Naive thymus-derived CD8-positive, alpha-beta T cell (primary cell): ENCODE measurements around the gene AIFM3. TPM values are rescaled to one million over a fixed set of nuclear protein-coding genes. Genes with fewer than 3 reads are reported as not detected.

ENCODE experiments used
- ATAC-seq, 2 donors: fragments of 150-1000 bp; cut with Tn5 transposase in 1 of 2; sonication (Bioruptor Pico), chemical (Tn5 transposase) in 1 of 2; 1 replicate in 1 of 2; 2 replicates in 1 of 2; pipeline ENCODE4 v1.10.0; 2021; ENCODE audit warnings: mild to moderate bottlenecking in 2 of 2, moderate library complexity in 2 of 2
- POLR2A ChIA-PET: fragments of 350-600 bp; sonication (Branson Sonifier 250); formaldehyde crosslinking; loops from one replicate; lab custom pipeline; 2021; ENCODE audit warnings: antibody characterized with exemption; lab: Charles Lee
- DNase-seq, 10 donors: peaks; one replicate each; pipeline versions ENCODE4 v3.0.0 to v3.0.0-alpha.2; 2020 to 2022
- H3K27ac Mint-ChIP-seq, 10 donors: one replicate each; pipeline ENCODE4 v1.8.0; 2020 to 2022; ENCODE audit warnings: mild to moderate bottlenecking in 10 of 10, mixed read lengths in 10 of 10, moderate library complexity in 4 of 10, inconsistent platforms in 1 of 10
- H3K27me3 Mint-ChIP-seq, 5 donors: one replicate each; pipeline ENCODE4 v1.8.0; 2021 to 2022; ENCODE audit warnings: mixed read lengths in 5 of 5
- H3K36me3 Mint-ChIP-seq, 3 donors: one replicate each; pipeline ENCODE4 v1.8.0; 2020 to 2022; ENCODE audit warnings: mixed read lengths in 3 of 3, mild to moderate bottlenecking in 2 of 3, inconsistent platforms in 1 of 3
- H3K4me1 Mint-ChIP-seq, 4 donors: one replicate each; pipeline ENCODE4 v1.8.0; 2021 to 2022; ENCODE audit warnings: mixed read lengths in 4 of 4
- H3K4me3 Mint-ChIP-seq, 10 donors: one replicate each; pipeline ENCODE4 v1.8.0; 2020 to 2022; ENCODE audit warnings: mild to moderate bottlenecking in 10 of 10, mixed read lengths in 10 of 10, moderate library complexity in 6 of 10, inconsistent platforms in 1 of 10
- H3K9me3 Mint-ChIP-seq, 9 donors: one replicate each; pipeline ENCODE4 v1.8.0; 2020 to 2022; ENCODE audit warnings: mixed read lengths in 9 of 9, mild to moderate bottlenecking in 3 of 9, inconsistent platforms in 1 of 9, moderate library complexity in 1 of 9
- polyA plus RNA-seq, 3 donors: library from polyadenylated mRNA; unstranded; fragments of 300-500 nt; fragmentation: Illumina TruSeq; gene quantifications; one replicate each; pipeline ENCODE4 v1.2.3, GENCODE V29; 2021
- total RNA-seq, 8 experiments: library from RNA in 2 of 8; stranded (reverse) in 2 of 8; gene quantifications; one replicate each; pipeline ENCODE4 v1.2.3 and lab custom pipeline; 2021 to 2026

Gene AIFM3
- total and polyA plus RNA-seq, 5 experiments from 2014 or later = 0.16 to 1.3 (median 0.47) TPM

- H3K27me3 Mint-ChIP-seq = peaks cover 4 to 14% (median 6%) of the 10 kb centered on the region in 5 donors
Measured at GRCh38 chr22:20953342-20953608, 13.8 kb upstream of the AIFM3 start.

GRCh38 chr22:20953668-20954500 lies 13.2 kb upstream of the AIFM3 start:
- ATAC-seq (no peak), DNase-seq (no peak)
- Mint-ChIP-seq H3K9me3 (no peaks in the 10 kb centered on the region), H3K27ac (peak overlapping the region in 2 of 10 donors; percentile 14 to 51), H3K27me3 (peaks cover 5 to 19% (median 7%) of the 10 kb centered on the region in 5 donors), H3K36me3 (peaks cover 0 to 54% (median 7%) of the 10 kb centered on the region in 3 donors), H3K4me1 (peaks cover 11 to 31% (median 28%) of the 10 kb centered on the region in 4 donors), H3K4me3 (no peak overlapping the region)
- POLR2A ChIA-PET = no interaction called here

More at GRCh38 chr22:20953342-20953608, 13.8 kb upstream of the AIFM3 start:
- H3K36me3 Mint-ChIP-seq = peaks cover 0 to 58% (median 7%) of the 10 kb centered on the region in 3 donors
- H3K4me3 Mint-ChIP-seq = no peak overlapping the region
- POLR2A ChIA-PET = no interaction called here
- H3K9me3 Mint-ChIP-seq = no peaks in the 10 kb centered on the region
- DNase-seq (no peak), ATAC-seq (no peak)
- peak overlapping the region in 1 of 10 donors; percentile 51 for H3K27ac Mint-ChIP-seq
- H3K4me1 Mint-ChIP-seq = peaks cover 12 to 36% (median 34%) of the 10 kb centered on the region in 4 donors

- DNase-seq = no peak
- ATAC-seq = no peak
- peaks cover 7 to 20% (median 16%) of the 10 kb centered on the region in 4 donors for H3K4me1 Mint-ChIP-seq
- peaks cover 9 to 27% (median 12%) of the 10 kb centered on the region in 5 donors for H3K27me3 Mint-ChIP-seq
- POLR2A ChIA-PET = interaction anchor here (0.6 to 0.7 kb wide), 3 partner anchors 21 to 253 kb away, joined by 3 to 5 read pairs (median 3); no protein-coding TSS in a partner anchor
- peak overlapping the region in 1 of 10 donors; percentile 8 for H3K27ac Mint-ChIP-seq
- no peaks in the 10 kb centered on the region for H3K9me3 Mint-ChIP-seq
- no peak overlapping the region for H3K4me3 Mint-ChIP-seq
- peaks cover 0 to 39% (median 5%) of the 10 kb centered on the region in 3 donors for H3K36me3 Mint-ChIP-seq
Measured at GRCh38 chr22:20955548-20955947, 11.5 kb upstream of the AIFM3 start.

GRCh38 chr22:20956258-20957101 lies 10.6 kb upstream of the AIFM3 start:
- no peak for ATAC-seq
- peak overlapping the region in 2 of 10 donors; percentile 48 to 74 for H3K27ac Mint-ChIP-seq

GRCh38 chr22:20957102-20957682 lies 9.9 kb upstream of the AIFM3 start:
- no peaks in the 10 kb centered on the region for H3K9me3 Mint-ChIP-seq
- POLR2A ChIA-PET = no interaction called here
- H3K4me3 Mint-ChIP-seq = peak overlapping the region; percentile 24 to 79 (median 66)
- H3K27ac Mint-ChIP-seq = no peak overlapping the region
- H3K27me3 Mint-ChIP-seq = peaks cover 13 to 33% (median 15%) of the 10 kb centered on the region in 5 donors
- ATAC-seq = peak; percentile 20 to 39
- no peak for DNase-seq
- peaks cover 7 to 25% (median 19%) of the 10 kb centered on the region in 4 donors for H3K4me1 Mint-ChIP-seq
- H3K36me3 Mint-ChIP-seq = peaks cover 0 to 24% (median 5%) of the 10 kb centered on the region in 3 donors

More at GRCh38 chr22:20956258-20957101, 10.6 kb upstream of the AIFM3 start:
- Mint-ChIP-seq H3K4me3 (peak overlapping the region; percentile 33 to 79 (median 62)), H3K27me3 (peaks cover 10 to 30% (median 15%) of the 10 kb centered on the region in 5 donors), H3K36me3 (peaks cover 0 to 30% (median 5%) of the 10 kb centered on the region in 3 donors), H3K9me3 (no peaks in the 10 kb centered on the region), H3K4me1 (peaks cover 7 to 20% (median 17%) of the 10 kb centered on the region in 4 donors)
- DNase-seq = no peak
- POLR2A ChIA-PET = interaction anchor here (0.6 to 0.7 kb wide), 2 partner anchors 20 to 254 kb away, joined by 3 to 5 read pairs; no protein-coding TSS in a partner anchor

- peaks cover 13 to 33% (median 15%) of the 10 kb centered on the region in 5 donors for H3K27me3 Mint-ChIP-seq
- H3K4me3 Mint-ChIP-seq = peak overlapping the region; percentile 33 to 79 (median 66)
- no peaks in the 10 kb centered on the region for H3K9me3 Mint-ChIP-seq
Measured at GRCh38 chr22:20957683-20958431, 9.2 kb upstream of the AIFM3 start.

GRCh38 chr22:20959578-20960461 lies 7.2 kb upstream of the AIFM3 start:
- Mint-ChIP-seq H3K9me3 (no peaks in the 10 kb centered on the region), H3K36me3 (peaks cover 0 to 2% (median 0%) of the 10 kb centered on the region in 3 donors), H3K4me1 (peaks cover 11 to 32% (median 30%) of the 10 kb centered on the region in 4 donors), H3K27me3 (peaks cover 14 to 42% (median 16%) of the 10 kb centered on the region in 5 donors), H3K4me3 (no peak overlapping the region), H3K27ac (no peak overlapping the region)
- no peak for DNase-seq
- no peak for ATAC-seq
- POLR2A ChIA-PET = no interaction called here

More at GRCh38 chr22:20957683-20958431, 9.2 kb upstream of the AIFM3 start:
- Mint-ChIP-seq H3K27ac (peak overlapping the region in 1 of 10 donors; percentile 80), H3K4me1 (peaks cover 7 to 23% (median 19%) of the 10 kb centered on the region in 4 donors), H3K36me3 (peaks cover 0 to 17% (median under 1%) of the 10 kb centered on the region in 3 donors)
- DNase-seq (no peak), ATAC-seq (peak; percentile 19 to 57)
- POLR2A ChIA-PET = interaction anchor here (0.5 kb wide), 1 partner anchor 93 kb away, joined by 3 read pairs; no protein-coding TSS in a partner anchor

GRCh38 chr22:20960609-20961008 lies 6.4 kb upstream of the AIFM3 start:
- Mint-ChIP-seq H3K4me1 (peaks cover 11 to 31% (median 30%) of the 10 kb centered on the region in 4 donors), H3K9me3 (no peaks in the 10 kb centered on the region), H3K36me3 (peaks cover 0 to 2% (median 0%) of the 10 kb centered on the region in 3 donors), H3K27ac (no peak overlapping the region), H3K4me3 (no peak overlapping the region), H3K27me3 (peaks cover 14 to 42% (median 16%) of the 10 kb centered on the region in 5 donors)
- ATAC-seq = no peak
- DNase-seq = no peak
- POLR2A ChIA-PET = no interaction called here

- no peaks in the 10 kb centered on the region for H3K36me3 Mint-ChIP-seq
Measured at GRCh38 chr22:20962491-20962945, 4.5 kb upstream of the AIFM3 start.

GRCh38 chr22:20963201-20964052 lies 3.6 kb upstream of the AIFM3 start:
- Mint-ChIP-seq H3K36me3 (no peaks in the 10 kb centered on the region), H3K9me3 (no peaks in the 10 kb centered on the region), H3K4me1 (peaks cover 7 to 27% (median 14%) of the 10 kb centered on the region in 4 donors), H3K4me3 (peak overlapping the region in 9 of 10 donors; percentile 6 to 87 (median 32)), H3K27ac (peak overlapping the region in 3 of 10 donors; percentile 8 to 74 (median 69)), H3K27me3 (peaks cover 8 to 26% (median 10%) of the 10 kb centered on the region in 5 donors)
- DNase-seq (peak in 1 of 10 donors; percentile 27), ATAC-seq (no peak)
- POLR2A ChIA-PET = no interaction called here

More at GRCh38 chr22:20962491-20962945, 4.5 kb upstream of the AIFM3 start:
- DNase-seq (peak in 1 of 10 donors; percentile 32), ATAC-seq (no peak)
- H3K27me3 Mint-ChIP-seq = peaks cover 11 to 35% (median 16%) of the 10 kb centered on the region in 5 donors
- peaks cover 9 to 30% (median 22%) of the 10 kb centered on the region in 4 donors for H3K4me1 Mint-ChIP-seq
- POLR2A ChIA-PET = no interaction called here
- H3K4me3 Mint-ChIP-seq = no peak overlapping the region
- H3K9me3 Mint-ChIP-seq = no peaks in the 10 kb centered on the region
- H3K27ac Mint-ChIP-seq = no peak overlapping the region
